ENCODE results near the gene FAM174B.

Gene FAM174B

DNA sequence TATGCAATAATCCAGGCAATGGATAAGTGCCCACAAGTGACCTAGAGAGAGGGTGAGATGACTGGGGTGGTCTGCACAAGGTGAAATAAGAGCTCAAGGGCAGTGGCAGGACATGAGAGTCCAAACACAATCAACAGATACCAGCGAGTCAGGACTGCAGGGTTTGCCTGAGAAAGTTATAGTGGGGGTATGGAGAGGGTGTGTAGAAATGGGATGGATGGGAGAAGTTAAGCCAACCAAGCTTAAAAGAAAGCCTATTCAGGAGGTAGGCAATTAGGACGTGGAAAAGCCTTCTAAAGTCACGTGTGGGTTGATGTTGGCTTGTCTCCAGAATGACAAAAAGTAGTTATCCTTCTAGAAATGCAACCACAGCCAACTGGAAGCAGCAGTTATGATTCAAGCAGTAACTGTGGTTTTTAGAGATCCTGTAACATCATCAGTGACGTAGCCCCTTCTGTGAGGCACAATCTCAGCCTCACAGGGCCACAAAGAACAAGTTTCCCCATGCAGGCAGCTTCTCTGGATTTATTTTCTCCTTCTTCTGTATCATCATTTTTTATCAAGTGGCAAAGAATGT, 56.1 kb downstream of the FAM174B start:
- no peaks in the 10 kb centered on the region for H3K27me3 ChIP-seq (replicated peaks; ENCODE audit: insufficient read depth, low read length)
- H2AFZ ChIP-seq (ENCODE audit: low read length): no peak overlapping the region
- DNase-seq: no peak
- no peaks in the 10 kb centered on the region for H3K9me3 ChIP-seq (replicated peaks; ENCODE audit: insufficient read depth, low read length)
- no peaks in the 10 kb centered on the region for H3K9me2 ChIP-seq (replicated peaks; ENCODE audit: insufficient read depth, low read length)
- TF ChIP-seq, protein P1, sequence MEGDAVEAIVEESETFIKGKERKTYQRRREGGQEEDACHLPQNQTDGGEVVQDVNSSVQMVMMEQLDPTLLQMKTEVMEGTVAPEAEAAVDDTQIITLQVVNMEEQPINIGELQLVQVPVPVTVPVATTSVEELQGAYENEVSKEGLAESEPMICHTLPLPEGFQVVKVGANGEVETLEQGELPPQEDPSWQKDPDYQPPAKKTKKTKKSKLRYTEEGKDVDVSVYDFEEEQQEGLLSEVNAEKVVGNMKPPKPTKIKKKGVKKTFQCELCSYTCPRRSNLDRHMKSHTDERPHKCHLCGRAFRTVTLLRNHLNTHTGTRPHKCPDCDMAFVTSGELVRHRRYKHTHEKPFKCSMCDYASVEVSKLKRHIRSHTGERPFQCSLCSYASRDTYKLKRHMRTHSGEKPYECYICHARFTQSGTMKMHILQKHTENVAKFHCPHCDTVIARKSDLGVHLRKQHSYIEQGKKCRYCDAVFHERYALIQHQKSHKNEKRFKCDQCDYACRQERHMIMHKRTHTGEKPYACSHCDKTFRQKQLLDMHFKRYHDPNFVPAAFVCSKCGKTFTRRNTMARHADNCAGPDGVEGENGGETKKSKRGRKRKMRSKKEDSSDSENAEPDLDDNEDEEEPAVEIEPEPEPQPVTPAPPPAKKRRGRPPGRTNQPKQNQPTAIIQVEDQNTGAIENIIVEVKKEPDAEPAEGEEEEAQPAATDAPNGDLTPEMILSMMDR (IDR thresholded peaks at IDR 0.05; ENCODE audit: low read length): no peak
- TF ChIP-seq EZH2phosphoT487 (IDR thresholded peaks at IDR 0.05; ENCODE audit: low read length) (no peak), EZH2 (optimal IDR thresholded peaks at IDR 0.05; ENCODE audit: low read depth, low read length) (no peak)
- H3K9ac ChIP-seq (ENCODE audit: low read length): no peak overlapping the region
- H3K79me2 ChIP-seq (ENCODE audit: low read length): no peaks in the 10 kb centered on the region
- H3K27ac ChIP-seq (ENCODE audit: low read length): no peak overlapping the region
- no peaks in the 10 kb centered on the region for H3K36me3 ChIP-seq (replicated peaks; ENCODE audit: insufficient read depth, low read length)
- H3F3A ChIP-seq (ENCODE audit: insufficient read depth, low read length): no peaks in the 10 kb centered on the region
- no peaks in the 10 kb centered on the region for H4K20me1 ChIP-seq (ENCODE audit: insufficient read depth, low read length)
- H3K4me2 ChIP-seq (ENCODE audit: low read depth, low read length): no peak overlapping the region
- H3K4me3 ChIP-seq (ENCODE audit: low read length): no peak overlapping the region
- H3K4me1 ChIP-seq (ENCODE audit: low read length): no peaks in the 10 kb centered on the region

DNA sequence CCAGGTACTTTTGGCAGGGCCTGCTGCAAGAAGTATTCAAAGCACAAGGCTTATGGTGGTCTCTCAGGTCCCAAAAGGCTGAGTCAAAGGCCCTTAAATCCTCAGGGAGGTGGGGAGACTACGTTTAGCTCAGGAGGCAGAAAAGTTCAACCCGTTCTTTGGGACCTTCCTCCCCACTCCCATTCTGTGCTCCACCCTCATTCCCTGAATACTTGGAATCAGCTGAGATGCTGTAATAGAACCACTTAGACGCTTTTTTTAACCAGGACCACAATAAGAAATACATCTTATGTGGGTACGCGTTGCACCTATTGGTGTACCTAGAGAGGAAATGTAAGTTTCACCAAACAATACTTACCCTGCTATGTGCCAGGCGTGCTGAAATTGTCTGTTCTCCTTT, 58.0 kb downstream of the FAM174B start:
- Histone ChIP-seq H3K9me3 (replicated peaks; ENCODE audit: insufficient read depth, low read length) (no peaks in the 10 kb centered on the region), H3K36me3 (replicated peaks; ENCODE audit: insufficient read depth, low read length) (no peaks in the 10 kb centered on the region), H3K79me2 (ENCODE audit: low read length) (no peaks in the 10 kb centered on the region), H3K4me2 (ENCODE audit: low read depth, low read length) (no peak overlapping the region), H3K9me2 (replicated peaks; ENCODE audit: insufficient read depth, low read length) (no peaks in the 10 kb centered on the region), H3K9ac (ENCODE audit: low read length) (no peak overlapping the region), H3K4me1 (ENCODE audit: low read length) (no peaks in the 10 kb centered on the region), H4K20me1 (ENCODE audit: insufficient read depth, low read length) (no peaks in the 10 kb centered on the region), H3F3A (ENCODE audit: insufficient read depth, low read length) (no peaks in the 10 kb centered on the region), H3K27me3 (replicated peaks; ENCODE audit: insufficient read depth, low read length) (no peaks in the 10 kb centered on the region), H3K4me3 (ENCODE audit: low read length) (no peak overlapping the region), H3K27ac (ENCODE audit: low read length) (no peak overlapping the region), H2AFZ (ENCODE audit: low read length) (no peak overlapping the region)
- TF ChIP-seq, protein P1 (IDR thresholded peaks at IDR 0.05; ENCODE audit: low read length): no peak
- TF ChIP-seq EZH2 (optimal IDR thresholded peaks at IDR 0.05; ENCODE audit: low read depth, low read length) (no peak), EZH2phosphoT487 (IDR thresholded peaks at IDR 0.05; ENCODE audit: low read length) (no peak)
- no peak for DNase-seq

DNA sequence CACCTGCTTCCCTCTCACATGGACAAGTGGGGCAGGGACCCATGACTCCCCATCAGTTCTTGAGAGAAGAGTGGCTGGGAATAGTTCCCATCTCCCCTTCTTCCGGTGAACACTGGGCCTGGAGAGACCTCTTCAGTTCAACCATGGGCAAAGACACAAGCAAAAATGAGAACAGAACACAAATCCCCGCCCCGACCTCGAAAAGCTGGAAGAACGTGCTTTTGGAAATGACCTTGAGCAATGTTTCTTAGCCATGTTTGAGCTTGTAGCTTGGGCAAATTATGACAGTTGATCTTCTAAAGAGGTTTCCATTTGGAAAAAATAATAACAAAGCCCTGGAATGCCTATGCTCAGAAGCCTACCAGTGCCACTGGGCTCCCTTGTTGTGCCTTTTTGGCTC, 59.0 kb downstream of the FAM174B start:
- Histone ChIP-seq H3K4me3 (ENCODE audit: low read length) (no peak overlapping the region), H3F3A (ENCODE audit: insufficient read depth, low read length) (no peaks in the 10 kb centered on the region), H3K79me2 (ENCODE audit: low read length) (no peaks in the 10 kb centered on the region), H3K9me3 (replicated peaks; ENCODE audit: insufficient read depth, low read length) (no peaks in the 10 kb centered on the region), H3K27ac (ENCODE audit: low read length) (no peak overlapping the region), H3K9ac (ENCODE audit: low read length) (no peak overlapping the region), H3K4me2 (ENCODE audit: low read depth, low read length) (no peak overlapping the region), H4K20me1 (ENCODE audit: insufficient read depth, low read length) (no peaks in the 10 kb centered on the region), H3K36me3 (replicated peaks; ENCODE audit: insufficient read depth, low read length) (no peaks in the 10 kb centered on the region), H3K4me1 (ENCODE audit: low read length) (no peaks in the 10 kb centered on the region), H3K9me2 (replicated peaks; ENCODE audit: insufficient read depth, low read length) (no peaks in the 10 kb centered on the region), H3K27me3 (replicated peaks; ENCODE audit: insufficient read depth, low read length) (no peaks in the 10 kb centered on the region), H2AFZ (ENCODE audit: low read length) (no peak overlapping the region)
- no peak for DNase-seq
- TF ChIP-seq EZH2 (optimal IDR thresholded peaks at IDR 0.05; ENCODE audit: low read depth, low read length) (no peak), EZH2phosphoT487 (IDR thresholded peaks at IDR 0.05; ENCODE audit: low read length) (no peak)
- TF ChIP-seq, protein P1 (IDR thresholded peaks at IDR 0.05; ENCODE audit: low read length): no peak

Measured in MM.1S (cell line).